ENCODE results near the gene DYNLT4. TPM values are rescaled to one million over a fixed set of nuclear protein-coding genes. Genes with fewer than 3 reads are reported as not detected.
A peak's percentile ranks its signal among the peaks of the same experiment; 100 is the strongest.
"Not testable (repeated sequence)": the region's sequence is repeated elsewhere in the genome, so short reads cannot be mapped to it uniquely, and the experiment has no call there.

DYNLT4 gene
- total RNA-seq, 1 donor from 2014 or later: 1.1 TPM

DNA sequence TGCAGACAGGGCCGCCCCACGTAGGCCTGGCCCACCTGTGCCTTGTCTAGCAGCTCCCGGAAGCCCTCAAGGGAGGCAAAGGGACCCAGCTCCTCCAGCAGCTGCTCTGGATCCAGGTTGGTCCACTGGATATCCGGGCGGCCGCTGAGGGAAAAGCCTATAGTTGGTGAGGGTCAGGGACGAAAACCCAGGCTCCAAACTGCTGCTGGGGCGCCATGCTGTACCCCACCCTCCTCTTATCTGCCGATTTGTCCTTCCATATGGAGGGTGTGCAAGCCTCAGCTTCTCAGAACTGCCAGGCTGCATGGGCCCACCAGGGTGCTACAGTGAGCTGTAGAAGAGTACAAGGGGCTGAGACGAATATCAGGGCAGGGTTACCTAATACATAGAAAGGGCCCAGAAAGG, 23.8 kb upstream of the DYNLT4 start:
- ATAC-seq (ENCODE audit: poor library complexity) (no peak), DNase-seq (no peak)
- intact Hi-C loops (cut with DNase I): loop anchor here (10.0 kb wide), 1 partner anchor 46 kb away; the partner anchor contains the start of gene BEST4

DNA sequence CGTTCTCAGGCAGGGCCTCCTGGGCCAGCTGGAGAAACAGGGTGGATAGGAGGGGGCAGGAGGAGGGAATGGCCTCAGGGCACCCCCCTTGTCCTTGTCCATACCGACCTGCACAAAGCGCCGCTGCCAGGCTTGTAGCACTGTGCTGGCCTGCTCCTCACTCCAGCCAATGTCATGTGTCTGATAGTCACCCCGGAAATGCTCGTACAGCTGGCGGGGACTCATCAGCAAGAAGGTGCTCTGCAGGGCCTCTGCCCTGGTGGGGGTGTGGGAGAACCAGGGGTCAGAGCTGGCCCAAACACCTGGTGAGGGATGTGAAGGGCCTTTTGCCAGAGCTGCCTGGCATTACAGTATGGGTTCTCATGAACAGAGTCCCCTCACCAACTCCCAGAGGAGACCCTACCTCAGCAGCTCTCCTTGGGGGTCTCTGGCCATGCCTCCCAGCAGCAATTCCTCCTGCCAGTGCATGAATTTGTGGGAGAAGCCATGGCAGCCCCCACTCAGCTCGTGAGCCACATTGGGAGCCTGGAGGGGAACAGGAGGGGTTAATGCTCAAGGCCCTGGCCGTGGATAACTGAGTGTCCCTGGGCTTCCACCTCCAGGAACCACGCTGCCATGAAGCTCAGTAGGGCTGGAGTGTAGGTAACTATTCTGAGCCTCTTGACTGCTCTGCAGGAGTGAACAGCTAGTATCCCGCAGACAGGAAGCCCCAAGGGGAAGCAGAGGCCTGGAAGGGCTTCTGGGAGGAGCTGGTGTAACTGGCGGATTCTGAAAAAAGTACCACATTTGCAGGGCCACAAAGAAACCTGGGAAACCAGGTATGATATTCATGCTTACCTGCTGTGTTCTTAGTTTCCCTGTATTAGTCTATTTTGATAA, 22.6 kb upstream of the DYNLT4 start:
- no peak for ATAC-seq (ENCODE audit: poor library complexity)
- DNase-seq: no peak
- intact Hi-C loops (cut with DNase I): loop anchor here (10.0 kb wide), 1 partner anchor 45 kb away; the partner anchor contains the start of gene BEST4

GRCh38 chr1:44828841-44829440, 21.8 kb upstream of the DYNLT4 start:
- ATAC-seq (ENCODE audit: poor library complexity) (no peak), DNase-seq (no peak)
- intact Hi-C loops (cut with DNase I): no loop called here

GRCh38 chr1:44828003-44828651, 21.0 kb upstream of the DYNLT4 start:
- intact Hi-C loops (cut with DNase I): no loop called here
- no peak for ATAC-seq (ENCODE audit: poor library complexity)
- no peak for DNase-seq

- ATAC-seq (ENCODE audit: poor library complexity): no peak
- DNase-seq: no peak
- intact Hi-C loops (cut with DNase I): no loop called here
These were observed 20.2 kb upstream of the DYNLT4 start for GRCh38 chr1:44827197-44828002.

DNA sequence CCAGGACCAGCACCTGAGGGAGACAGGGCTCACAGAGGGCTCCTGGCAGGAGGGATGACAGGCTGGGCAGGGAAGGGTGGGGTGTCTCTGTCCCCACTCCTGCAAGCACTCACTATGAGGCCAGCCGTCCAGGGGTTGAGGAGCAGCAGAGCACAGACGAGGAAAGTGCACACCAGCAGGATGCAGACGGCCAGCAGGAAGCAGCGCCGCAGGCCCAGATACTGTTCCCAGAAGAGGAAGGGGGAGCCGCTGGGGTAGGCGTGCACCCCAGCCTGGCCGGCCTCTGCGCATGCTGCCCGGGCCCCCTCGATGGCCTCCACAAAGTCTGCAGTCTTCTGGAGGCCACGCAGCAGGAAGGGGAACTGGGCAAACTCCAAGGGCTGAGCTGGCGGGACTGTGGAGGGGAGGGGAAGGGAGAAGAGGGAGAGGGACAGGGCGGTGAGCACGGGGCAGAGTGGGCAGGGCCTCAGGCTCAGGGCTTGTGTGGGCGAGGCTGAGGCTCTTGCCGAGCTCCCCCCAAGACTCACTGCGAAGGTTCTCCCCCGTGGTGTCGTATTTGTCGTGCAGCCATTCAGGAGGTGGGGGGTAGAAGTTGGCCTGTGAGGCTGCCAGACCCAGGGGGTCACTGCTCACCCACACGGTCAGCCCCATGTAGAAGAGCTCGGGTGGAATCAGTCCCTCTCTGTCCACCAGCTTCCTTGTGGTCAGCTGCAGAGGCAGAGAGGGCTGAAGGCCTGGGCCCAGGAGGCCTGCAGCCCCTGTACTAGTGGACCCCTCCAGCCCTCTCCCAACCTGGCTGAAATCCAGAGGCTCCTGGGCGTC, 19.4 kb upstream of the DYNLT4 start:
- intact Hi-C loops (cut with DNase I): no loop called here
- peak; percentile 81 for ATAC-seq (ENCODE audit: poor library complexity)
- peak; percentile 85 for DNase-seq

- DNase-seq; ATAC-seq (ENCODE audit: poor library complexity); intact Hi-C loops (cut with DNase I): not testable (repeated sequence)
These were observed 17.2 kb upstream of the DYNLT4 start for GRCh38 chr1:44824392-44824791.

- no peak for ATAC-seq (ENCODE audit: poor library complexity)
- DNase-seq: peak; percentile 54
- intact Hi-C loops (cut with DNase I): no loop called here
These were observed 15.9 kb upstream of the DYNLT4 start for GRCh38 chr1:44822981-44823451.

GRCh38 chr1:44822131-44822701, 15.1 kb upstream of the DYNLT4 start:
- ATAC-seq (ENCODE audit: poor library complexity) (no peak), DNase-seq (no peak)
- intact Hi-C loops (cut with DNase I): no loop called here

DNA sequence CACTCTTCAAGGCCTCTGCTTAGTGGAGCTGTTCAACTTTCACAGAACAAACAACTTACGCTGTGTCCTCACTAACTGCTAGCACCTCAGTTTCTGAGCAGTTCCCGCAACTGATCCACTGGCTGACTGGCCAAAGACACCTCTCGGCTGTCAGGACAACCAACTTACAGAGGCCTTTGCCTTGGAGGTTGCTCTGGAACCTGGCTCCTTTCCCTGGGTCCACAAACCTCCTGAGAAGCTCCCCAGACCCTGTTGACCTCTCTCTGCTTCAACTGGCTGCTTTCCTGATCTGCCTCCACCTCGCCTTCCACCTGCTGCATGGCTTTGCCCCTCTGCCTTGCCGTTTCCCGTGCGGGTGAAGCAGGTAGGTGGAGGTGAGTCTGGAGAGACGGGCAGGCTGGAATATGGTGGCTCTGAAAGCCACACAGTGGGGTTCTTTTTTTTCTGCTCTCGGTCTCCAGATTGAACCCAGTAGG, 14.1 kb upstream of the DYNLT4 start:
- DNase-seq: no peak

DNA sequence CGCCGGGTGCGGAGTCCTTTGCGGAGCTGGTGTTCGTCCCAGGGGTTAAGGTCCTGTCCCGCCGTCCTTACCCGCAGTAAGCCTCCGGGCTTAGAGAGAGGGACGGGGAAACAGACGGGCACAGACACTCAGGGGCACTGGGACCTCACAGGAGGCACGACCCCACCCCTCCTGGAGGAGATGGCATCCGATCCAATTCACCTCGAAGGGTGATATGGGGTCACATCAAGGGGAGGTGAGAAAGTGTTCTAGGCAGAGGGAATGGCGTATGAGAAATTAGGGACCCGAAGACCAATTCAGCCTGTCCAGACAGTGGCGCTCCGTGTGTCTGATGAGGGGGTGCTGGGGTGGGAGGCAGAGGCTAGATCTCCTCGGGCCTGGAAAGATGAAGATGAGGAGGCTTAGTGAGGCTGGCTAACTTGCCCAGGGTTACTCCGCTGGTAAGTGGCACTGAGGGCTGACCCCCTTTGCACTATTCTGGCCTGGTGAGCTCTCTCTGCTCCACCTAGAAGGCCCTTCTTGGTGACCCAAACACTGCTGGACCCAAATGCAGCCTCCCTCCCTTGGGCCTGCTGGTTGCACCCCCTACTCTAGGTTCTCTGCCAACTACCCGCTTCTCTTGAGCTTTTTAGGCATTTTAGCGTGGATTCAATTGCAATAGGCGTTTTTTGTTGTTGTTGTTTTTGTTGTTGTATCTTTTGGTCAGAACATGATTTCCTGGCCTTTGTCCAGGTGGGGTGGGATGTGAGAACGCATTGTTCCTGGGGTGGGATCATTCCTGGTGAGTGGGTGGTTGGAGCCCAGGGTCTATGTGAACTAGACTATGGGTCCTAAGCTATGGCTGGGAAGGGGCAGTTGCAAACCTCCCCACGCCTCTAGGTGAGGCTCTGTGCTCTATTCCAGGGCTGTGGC, 13.4 kb upstream of the DYNLT4 start:
- intact Hi-C loops (cut with DNase I): no loop called here
- ATAC-seq (ENCODE audit: poor library complexity) (peak; percentile 19), DNase-seq (peak; percentile 11)

More for the DNA sequence above, 14.1 kb upstream of the DYNLT4 start:
- ATAC-seq (ENCODE audit: poor library complexity): no peak
- intact Hi-C loops (cut with DNase I): no loop called here

DNA sequence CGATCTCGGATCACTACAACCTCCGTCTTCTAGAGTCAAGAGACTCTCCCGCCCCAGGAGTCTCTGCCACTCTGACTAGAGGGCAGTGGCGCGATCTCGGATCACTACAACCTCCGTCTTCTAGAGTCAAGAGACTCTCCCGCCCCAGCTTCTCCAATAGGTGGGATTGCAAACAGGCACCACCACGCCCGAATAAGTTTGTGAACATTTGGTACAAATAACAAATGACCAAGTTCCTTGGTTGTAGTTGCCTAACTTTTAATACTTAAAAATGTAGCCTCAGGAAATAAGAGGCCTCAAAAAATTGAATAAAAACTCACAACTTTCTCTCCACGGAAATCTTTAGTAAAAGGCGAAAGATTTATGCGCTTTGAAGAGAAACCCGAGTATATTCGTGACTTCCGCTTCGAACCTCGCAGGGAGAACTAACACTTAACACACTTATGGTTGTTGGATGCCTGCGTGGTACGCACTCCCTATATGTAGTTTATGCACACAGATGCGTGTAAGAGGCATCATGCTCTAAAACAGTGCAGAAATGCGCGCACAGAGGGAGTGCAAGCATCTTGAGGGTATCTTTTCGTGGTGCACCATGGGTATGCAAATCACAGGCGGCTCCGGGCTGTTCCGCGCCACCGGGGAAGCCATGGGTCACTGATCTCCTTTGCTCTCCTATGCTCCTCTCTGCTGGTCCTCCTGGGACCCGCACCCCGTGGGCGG, 12.6 kb upstream of the DYNLT4 start:
- peak; percentile 88 for DNase-seq
- peak; percentile 92 for ATAC-seq (ENCODE audit: poor library complexity)
- intact Hi-C loops (cut with DNase I): no loop called here

- no peak for DNase-seq
- intact Hi-C loops (cut with DNase I): no loop called here
- peak; percentile 12 for ATAC-seq (ENCODE audit: poor library complexity)
These were observed 12.1 kb upstream of the DYNLT4 start for GRCh38 chr1:44819196-44819607.

DNA sequence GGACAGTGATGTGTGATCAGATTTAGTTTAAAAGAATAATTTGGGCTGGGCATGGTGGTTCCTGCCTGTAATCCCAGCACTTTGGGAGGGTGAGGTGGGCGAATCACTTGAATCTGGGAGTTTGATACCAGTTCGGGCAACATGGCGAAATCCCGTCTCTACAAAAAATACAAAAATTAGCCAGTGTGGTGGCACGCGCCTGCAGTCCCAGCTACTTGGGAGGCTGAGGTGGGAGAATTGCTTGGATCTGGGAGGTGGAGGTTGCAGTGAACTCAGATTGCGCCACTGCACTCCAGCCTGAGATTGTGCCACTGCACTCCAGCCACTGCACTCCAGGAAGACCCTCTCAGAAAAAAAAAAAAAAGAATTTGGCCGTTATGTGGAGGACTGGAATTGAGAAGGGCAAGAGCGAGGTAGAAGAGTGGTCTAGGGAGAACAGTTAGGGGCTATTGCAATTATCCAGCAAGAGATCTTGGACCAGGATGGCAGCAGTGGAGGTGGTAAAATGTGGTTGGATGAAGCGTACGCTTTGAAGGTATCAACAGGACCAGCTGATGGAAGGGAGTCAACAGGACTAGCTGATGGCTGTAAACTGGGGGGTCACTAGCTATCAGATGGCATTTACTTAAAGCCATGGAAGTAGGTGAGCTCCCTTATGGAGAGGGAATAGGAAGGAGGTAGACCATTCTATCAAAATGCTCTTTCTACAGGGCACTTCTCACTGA, 10.8 kb upstream of the DYNLT4 start:
- intact Hi-C loops (cut with DNase I): no loop called here
- DNase-seq (peak; percentile 21), ATAC-seq (ENCODE audit: poor library complexity) (no peak)

DNA sequence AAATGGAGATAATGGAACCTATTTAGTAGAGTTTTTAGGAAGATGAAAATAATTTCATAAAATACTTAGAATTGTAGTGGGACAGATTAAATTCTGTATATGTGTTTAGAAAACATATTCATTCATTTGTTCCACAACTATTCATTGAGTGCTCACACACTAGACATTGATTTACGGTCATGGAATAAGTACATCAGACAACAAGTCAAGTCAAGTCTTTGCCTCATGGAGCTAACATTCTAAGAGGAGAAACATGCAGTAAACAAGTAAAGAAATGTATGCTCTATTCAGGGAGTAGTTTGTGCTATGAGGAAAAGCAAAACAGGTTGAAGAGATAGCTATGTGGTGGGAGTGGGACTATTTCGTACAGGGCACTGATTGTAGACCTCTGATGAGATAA, 10.2 kb upstream of the DYNLT4 start:
- DNase-seq (no peak), ATAC-seq (ENCODE audit: poor library complexity) (no peak)
- intact Hi-C loops (cut with DNase I): no loop called here

Measured in Right ventricle myocardium superior (tissue), 1 donor.